Body of pancreas (tissue), 4 donors: Measurements from ENCODE around the gene SELENOF.

Experiments
- POLR2A ChIP-seq, 3 donors: fragments of 450-650 bp; IDR thresholded peaks; one replicate each; pipeline ENCODE4 v1.6.1; 2016; ENCODE audit warnings: antibody characterized with exemption in 3 of 3, mild to moderate bottlenecking in 2 of 3
- TF ChIP-seq, protein P1 (sequence below), 7 experiments: fragments of 450-650 bp in 4 of 7; fragments of 200-600 bp in 3 of 7; sonication (generic) in 3 of 7; IDR thresholded peaks; one replicate each; pipeline ENCODE4 v1.5.1; 2016 to 2019; ENCODE audit warnings: antibody characterized with exemption in 7 of 7

DNA sequence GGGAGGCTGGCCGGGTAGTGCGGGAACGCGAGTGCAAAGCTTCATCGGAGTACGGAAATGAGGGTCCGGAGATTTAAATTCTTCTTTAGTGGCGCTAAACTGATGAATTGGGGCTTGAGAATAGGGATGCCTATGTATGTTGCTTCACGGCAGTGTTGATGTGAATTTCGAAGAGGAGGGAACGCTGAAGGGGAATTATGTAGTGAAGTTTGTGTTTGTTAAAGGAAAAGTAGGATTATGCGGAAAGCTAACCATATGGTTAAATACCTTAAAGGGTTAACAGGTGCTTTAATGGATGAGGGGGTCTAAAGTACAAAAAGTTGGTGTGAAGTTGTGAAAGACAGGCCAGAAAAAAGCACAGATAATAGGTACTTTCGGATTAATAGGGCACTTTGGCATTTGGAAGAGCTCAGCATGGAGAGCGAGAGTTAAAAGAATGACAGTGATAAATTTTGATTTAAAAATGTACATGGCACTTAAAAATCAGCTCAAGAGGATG lies 1.9 kb upstream of the SELENOF start:
- TF ChIP-seq, protein P1, sequence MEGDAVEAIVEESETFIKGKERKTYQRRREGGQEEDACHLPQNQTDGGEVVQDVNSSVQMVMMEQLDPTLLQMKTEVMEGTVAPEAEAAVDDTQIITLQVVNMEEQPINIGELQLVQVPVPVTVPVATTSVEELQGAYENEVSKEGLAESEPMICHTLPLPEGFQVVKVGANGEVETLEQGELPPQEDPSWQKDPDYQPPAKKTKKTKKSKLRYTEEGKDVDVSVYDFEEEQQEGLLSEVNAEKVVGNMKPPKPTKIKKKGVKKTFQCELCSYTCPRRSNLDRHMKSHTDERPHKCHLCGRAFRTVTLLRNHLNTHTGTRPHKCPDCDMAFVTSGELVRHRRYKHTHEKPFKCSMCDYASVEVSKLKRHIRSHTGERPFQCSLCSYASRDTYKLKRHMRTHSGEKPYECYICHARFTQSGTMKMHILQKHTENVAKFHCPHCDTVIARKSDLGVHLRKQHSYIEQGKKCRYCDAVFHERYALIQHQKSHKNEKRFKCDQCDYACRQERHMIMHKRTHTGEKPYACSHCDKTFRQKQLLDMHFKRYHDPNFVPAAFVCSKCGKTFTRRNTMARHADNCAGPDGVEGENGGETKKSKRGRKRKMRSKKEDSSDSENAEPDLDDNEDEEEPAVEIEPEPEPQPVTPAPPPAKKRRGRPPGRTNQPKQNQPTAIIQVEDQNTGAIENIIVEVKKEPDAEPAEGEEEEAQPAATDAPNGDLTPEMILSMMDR (IDR thresholded peaks at IDR 0.05), result no peak
- no peak for TF ChIP-seq POLR2A (IDR thresholded peaks at IDR 0.05)
